Glutamatergic neuron (in vitro differentiated cells): ENCODE results near the gene GNL3L. TPM values are rescaled to one million over a fixed set of nuclear protein-coding genes. Genes with fewer than 3 reads are reported as not detected.
"Not testable (repeated sequence)": the region's sequence is repeated elsewhere in the genome, so short reads cannot be mapped to it uniquely, and the experiment has no call there.

ENCODE experiments used
- DNase-seq: peaks from one replicate; pipeline ENCODE4 v3.0.0; 2022
- H3K27ac Mint-ChIP-seq: one replicate; pipeline ENCODE4 v1.8.0; 2020; ENCODE audit warnings: mild to moderate bottlenecking, mixed read lengths, inconsistent platforms; ENCODE audit not compliant: unreplicated experiment
- H3K27me3 Mint-ChIP-seq: one replicate; pipeline ENCODE4 v1.8.0; 2020; ENCODE audit warnings: mild to moderate bottlenecking, moderate library complexity, mixed read lengths, inconsistent platforms; ENCODE audit not compliant: unreplicated experiment
- H3K36me3 Mint-ChIP-seq: one replicate; pipeline ENCODE4 v1.8.0; 2020; ENCODE audit warnings: mild to moderate bottlenecking, mixed read lengths, inconsistent platforms; ENCODE audit not compliant: unreplicated experiment
- H3K4me1 Mint-ChIP-seq: one replicate; pipeline ENCODE4 v1.8.0; 2020; ENCODE audit warnings: mild to moderate bottlenecking, low read depth, mixed read lengths, inconsistent platforms; ENCODE audit not compliant: unreplicated experiment
- H3K4me3 Mint-ChIP-seq: one replicate; pipeline ENCODE4 v1.8.0; 2020; ENCODE audit warnings: mild to moderate bottlenecking, mixed read lengths, inconsistent platforms; ENCODE audit not compliant: unreplicated experiment
- H3K9me3 Mint-ChIP-seq: one replicate; pipeline ENCODE4 v1.8.0; 2020; ENCODE audit warnings: mild to moderate bottlenecking, moderate library complexity, mixed read lengths, inconsistent platforms; ENCODE audit not compliant: unreplicated experiment
- CTCF ChIP-seq: fragments of 200-600 bp; sonication (generic); IDR thresholded peaks from one replicate; pipeline ENCODE4 v1.5.0; 2021; ENCODE audit not compliant: partially characterized antibody, unreplicated experiment
- total RNA-seq: library from RNA; stranded (reverse); fragmentation: NEBNext Ultra II Directional; extraction: Animal tissue kit (Norgen Biotek cat#: 25700); gene quantifications from one replicate; pipeline ENCODE4 v1.2.1, GENCODE V29; 2021; ENCODE audit not compliant: unreplicated experiment

Gene GNL3L
- total RNA-seq, 1 donor from 2014 or later, result 29.2 TPM

- no peak for DNase-seq
- Mint-ChIP-seq H3K36me3 (no peaks in the 10 kb centered on the region), H3K9me3 (peaks cover 1% of the 10 kb centered on the region), H3K27ac (peak overlapping the region; percentile 43), H3K4me3 (no peak overlapping the region), H3K4me1 (no peaks in the 10 kb centered on the region), H3K27me3 (peaks cover 1% of the 10 kb centered on the region)
- TF ChIP-seq CTCF, result no peak
Observed at GRCh38 chrX:54534271-54534670, 4.3 kb downstream of the GNL3L start.

- no peaks in the 10 kb centered on the region for H3K36me3 Mint-ChIP-seq
- no peak overlapping the region for H3K27ac Mint-ChIP-seq
Observed at GRCh38 chrX:54540289-54540688, 10.3 kb downstream of the GNL3L start.

GRCh38 chrX:54542239-54542638 is 12.2 kb downstream of the GNL3L start:
- H3K4me3 Mint-ChIP-seq, H3K9me3 Mint-ChIP-seq, DNase-seq, H3K4me1 Mint-ChIP-seq, H3K27ac Mint-ChIP-seq, H3K27me3 Mint-ChIP-seq, H3K36me3 Mint-ChIP-seq: not testable (repeated sequence)

More at GRCh38 chrX:54540289-54540688, 10.3 kb downstream of the GNL3L start:
- H3K4me1 Mint-ChIP-seq, result no peaks in the 10 kb centered on the region
- no peak for DNase-seq
- no peak overlapping the region for H3K4me3 Mint-ChIP-seq
- TF ChIP-seq CTCF, result no peak
- H3K9me3 Mint-ChIP-seq, result peaks cover 1% of the 10 kb centered on the region
- H3K27me3 Mint-ChIP-seq, result no peaks in the 10 kb centered on the region

- Mint-ChIP-seq H3K27me3 (peaks cover 3% of the 10 kb centered on the region), H3K4me1 (no peaks in the 10 kb centered on the region), H3K36me3 (no peaks in the 10 kb centered on the region), H3K9me3 (peaks cover 3% of the 10 kb centered on the region), H3K27ac (no peak overlapping the region), H3K4me3 (no peak overlapping the region)
- no peak for DNase-seq
- TF ChIP-seq CTCF, result no peak
Observed at GRCh38 chrX:54550821-54551220, 20.8 kb downstream of the GNL3L start.

- Mint-ChIP-seq H3K27me3 (peaks cover 3% of the 10 kb centered on the region), H3K4me3 (no peak overlapping the region), H3K27ac (no peak overlapping the region), H3K36me3 (no peaks in the 10 kb centered on the region), H3K4me1 (no peaks in the 10 kb centered on the region), H3K9me3 (peaks cover 5% of the 10 kb centered on the region)
- no peak for TF ChIP-seq CTCF
- no peak for DNase-seq
Observed at GRCh38 chrX:54551801-54552200, 21.8 kb downstream of the GNL3L start.

GRCh38 chrX:54555006-54555405 is 25.0 kb downstream of the GNL3L start:
- not testable (repeated sequence) for DNase-seq, H3K9me3 Mint-ChIP-seq, H3K27me3 Mint-ChIP-seq, H3K27ac Mint-ChIP-seq, H3K4me1 Mint-ChIP-seq, H3K4me3 Mint-ChIP-seq, H3K36me3 Mint-ChIP-seq
